ENCODE data around the gene RETREG1. TPM values are rescaled to one million over a fixed set of nuclear protein-coding genes. Genes with fewer than 3 reads are reported as not detected.

RETREG1 gene
- total RNA-seq, 1 experiment from 2014 or later: 3.4 TPM

DNA sequence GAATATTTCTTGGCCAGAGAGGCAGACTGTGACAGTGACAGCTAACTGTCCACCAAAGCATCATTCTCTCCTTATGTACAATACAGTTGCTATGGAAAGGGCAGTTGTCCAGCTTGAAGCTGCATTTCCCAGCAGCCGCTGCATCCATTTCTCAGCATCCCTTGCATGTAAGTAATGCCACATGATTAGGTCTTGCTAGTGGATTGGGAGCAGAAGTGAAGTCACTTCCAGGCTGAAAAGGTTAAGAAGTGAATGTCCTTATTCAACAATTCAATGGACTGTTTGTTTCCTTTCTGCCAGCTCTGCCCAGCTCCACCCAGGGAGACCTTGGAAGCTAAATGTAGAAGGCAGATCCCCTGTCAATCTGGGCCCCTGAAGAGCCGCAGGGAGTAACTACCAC, 26.1 kb upstream of the RETREG1 start:
- H2BK15ac ChIP-seq (ENCODE audit: low read depth, low read length): no peak overlapping the region
- H3K14ac ChIP-seq (ENCODE audit: insufficient read depth, low read length): no peak overlapping the region
- no peak overlapping the region for H3K27ac Mint-ChIP-seq
- H2BK5ac ChIP-seq (ENCODE audit: insufficient read length, low read length): no peak overlapping the region
- peaks cover 12% of the 10 kb centered on the region in 2 experiments for H3K4me1 Mint-ChIP-seq
- no peak overlapping the region for H2BK120ac ChIP-seq (ENCODE audit: low read depth, low read length, poor library complexity, severe bottlenecking)
- H3T11ph ChIP-seq (ENCODE audit: low read length): no peak overlapping the region
- peaks cover 4 to 11% (median 6%) of the 10 kb centered on the region in 3 experiments; a peak in 6 of 7 replicates for H3K36me3 Mint-ChIP-seq (ENCODE audit: insufficient read depth in 1 of 3, low read depth in 3 of 3)
- H2AK5ac ChIP-seq (ENCODE audit: insufficient read length, low read length): no peak overlapping the region
- no peaks in the 10 kb centered on the region for H3K79me1 ChIP-seq (ENCODE audit: insufficient read depth, low read depth, low read length, poor library complexity, severe bottlenecking)
- no CpG with 5 or more reads among the region's 2 CpGs for WGBS (ENCODE audit: extremely low coverage, insufficient read length, low lambda C conversion rate)
- no peak overlapping the region for H2AFZ ChIP-seq (ENCODE audit: low read length)
- TF ChIP-seq, protein P1, sequence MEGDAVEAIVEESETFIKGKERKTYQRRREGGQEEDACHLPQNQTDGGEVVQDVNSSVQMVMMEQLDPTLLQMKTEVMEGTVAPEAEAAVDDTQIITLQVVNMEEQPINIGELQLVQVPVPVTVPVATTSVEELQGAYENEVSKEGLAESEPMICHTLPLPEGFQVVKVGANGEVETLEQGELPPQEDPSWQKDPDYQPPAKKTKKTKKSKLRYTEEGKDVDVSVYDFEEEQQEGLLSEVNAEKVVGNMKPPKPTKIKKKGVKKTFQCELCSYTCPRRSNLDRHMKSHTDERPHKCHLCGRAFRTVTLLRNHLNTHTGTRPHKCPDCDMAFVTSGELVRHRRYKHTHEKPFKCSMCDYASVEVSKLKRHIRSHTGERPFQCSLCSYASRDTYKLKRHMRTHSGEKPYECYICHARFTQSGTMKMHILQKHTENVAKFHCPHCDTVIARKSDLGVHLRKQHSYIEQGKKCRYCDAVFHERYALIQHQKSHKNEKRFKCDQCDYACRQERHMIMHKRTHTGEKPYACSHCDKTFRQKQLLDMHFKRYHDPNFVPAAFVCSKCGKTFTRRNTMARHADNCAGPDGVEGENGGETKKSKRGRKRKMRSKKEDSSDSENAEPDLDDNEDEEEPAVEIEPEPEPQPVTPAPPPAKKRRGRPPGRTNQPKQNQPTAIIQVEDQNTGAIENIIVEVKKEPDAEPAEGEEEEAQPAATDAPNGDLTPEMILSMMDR (conservative IDR thresholded peaks at IDR 0.05): no peak
- H3K56ac ChIP-seq (ENCODE audit: insufficient read length, low read depth, low read length): no peak overlapping the region
- H3K9ac ChIP-seq (ENCODE audit: extremely low read depth, insufficient read length, low read length): no peak overlapping the region
- H3K4me3 Mint-ChIP-seq: no peak overlapping the region
- H3K4ac ChIP-seq (ENCODE audit: low read depth, low read length): no peak overlapping the region
- H3K4me1 ChIP-seq (ENCODE audit: insufficient read depth, low read length): no peaks in the 10 kb centered on the region
- DNase-seq: no peak
- no peak overlapping the region for H4K8ac ChIP-seq (replicated peaks; ENCODE audit: insufficient read length, low read depth, low read length)
- no peaks in the 10 kb centered on the region for H3K23me2 ChIP-seq (ENCODE audit: insufficient read length, low read depth, low read length, poor library complexity, severe bottlenecking)
- no peak overlapping the region for H3K4me2 ChIP-seq (ENCODE audit: insufficient read depth, insufficient read length, low read length)
- H3K18ac ChIP-seq (ENCODE audit: insufficient read length, low read depth, low read length): no peak overlapping the region
- no peak overlapping the region for H4K91ac ChIP-seq (ENCODE audit: insufficient read length, low read depth, low read length)
- H4K5ac ChIP-seq (ENCODE audit: insufficient read length, low read depth, low read length): no peak overlapping the region
- H3K27me3 ChIP-seq (ENCODE audit: insufficient read depth, low read length): no peaks in the 10 kb centered on the region
- no peaks in the 10 kb centered on the region for H3K9me3 ChIP-seq (ENCODE audit: control insufficient read depth, low read depth, low read length)
- H3K23ac ChIP-seq (ENCODE audit: insufficient read length, low read depth, low read length): no peak overlapping the region
- H2BK12ac ChIP-seq (ENCODE audit: insufficient read length, low read depth, low read length): no peak overlapping the region
- no peak overlapping the region for H2BK20ac ChIP-seq (ENCODE audit: low read depth, low read length, poor library complexity, severe bottlenecking)
- peaks cover 2% of the 10 kb centered on the region for H4K20me1 ChIP-seq (ENCODE audit: control insufficient read depth, insufficient read depth, insufficient read length)
- no peaks in the 10 kb centered on the region for H3K79me2 ChIP-seq (ENCODE audit: insufficient read depth, low read length)
- peaks cover 9% of the 10 kb centered on the region for H3K27me3 Mint-ChIP-seq (ENCODE audit: low read depth)
- peaks cover 11 to 17% of the 10 kb centered on the region in 2 experiments for H3K9me3 Mint-ChIP-seq
- H3K27ac ChIP-seq (ENCODE audit: insufficient read length, low read depth, low read length): no peak overlapping the region
